Lower leg skin (tissue), 4 donors: ENCODE data around the gene RSBN1L. TPM values are rescaled to one million over a fixed set of nuclear protein-coding genes. Genes with fewer than 3 reads are reported as not detected.

Experiments
- DNase-seq, 2 donors: peaks; one replicate each; pipeline ENCODE4 v3.0.0-alpha.2; 2019; ENCODE audit warnings: low spot score in 2 of 2
- H3K4me3 ChIP-seq: fragments of 200-600 bp; sonication (generic); 2 replicates; pipeline ENCODE4 v1.5.1; 2017; ENCODE audit warnings: mild to moderate bottlenecking, low read depth; ENCODE audit not compliant: poor library complexity, severe bottlenecking
- CTCF ChIP-seq, 3 donors: fragments of 450-650 bp; IDR thresholded peaks; one replicate each; pipeline ENCODE4 v1.5.1; 2016; ENCODE audit warnings: antibody characterized with exemption in 3 of 3, mild to moderate bottlenecking in 3 of 3, moderate library complexity in 2 of 3
- POLR2A ChIP-seq, 2 donors: fragments of 450-650 bp; IDR thresholded peaks; one replicate each; pipeline ENCODE4 v1.6.1; 2016 to 2017; ENCODE audit warnings: antibody characterized with exemption in 2 of 2, mild to moderate bottlenecking in 1 of 2, moderate library complexity in 1 of 2
- WGBS, 2 donors: methylation state at CpG; one replicate each; pipeline ENCODE4 v1.1.5; 2018; 5-methylcytosine and 5-hydroxymethylcytosine counted together
- intact Hi-C: fragments of 100-400 bp; cut with DNase I; formaldehyde crosslinking; loops from one replicate; pipeline ENCODE4 v1.15.0; 2023; ENCODE audit warnings: low total_unique reads
- total RNA-seq, 4 donors: library from RNA; depleted of rRNA; stranded (reverse); fragments of >200 nt; gene quantifications; one replicate each; pipeline ENCODE4 v1.1.0, GENCODE V29; 2016

Gene RSBN1L
- total RNA-seq, 4 donors from 2014 or later, result 17.3 to 34.8 (median 25.7) TPM

GRCh38 chr7:77679608-77680007 is 16.7 kb upstream of the RSBN1L start:
- TF ChIP-seq POLR2A (IDR thresholded peaks at IDR 0.05) (no peak), CTCF (IDR thresholded peaks at IDR 0.05) (no peak)
- intact Hi-C loops, result no loop called here
- H3K4me3 ChIP-seq, result no peak overlapping the region

GRCh38 chr7:77680266-77680665 is 16.0 kb upstream of the RSBN1L start:
- TF ChIP-seq CTCF (IDR thresholded peaks at IDR 0.05), result no peak
- no peak for TF ChIP-seq POLR2A (IDR thresholded peaks at IDR 0.05)
- intact Hi-C loops, result no loop called here
- no peak for DNase-seq
- H3K4me3 ChIP-seq, result no peak overlapping the region
- WGBS, 2 donors, result 97 to 98% methylated on average over 7 of the region's 7 CpGs

More at GRCh38 chr7:77679608-77680007, 16.7 kb upstream of the RSBN1L start:
- DNase-seq, result no peak

- intact Hi-C loops, result no loop called here
These were observed 12.2 kb upstream of the RSBN1L start for GRCh38 chr7:77684030-77684429.

GRCh38 chr7:77685233-77685632 is 11.0 kb upstream of the RSBN1L start:
- 52 to 56% methylated on average over 5 of the region's 5 CpGs for WGBS, 2 donors
- no peak for TF ChIP-seq POLR2A (IDR thresholded peaks at IDR 0.05)
- H3K4me3 ChIP-seq, result no peak overlapping the region
- intact Hi-C loops, result no loop called here
- DNase-seq, result peak in 1 of 2 donors; percentile 39

More at GRCh38 chr7:77684030-77684429, 12.2 kb upstream of the RSBN1L start:
- peak; percentile 66 to 89 for DNase-seq
- no peak overlapping the region for H3K4me3 ChIP-seq
- WGBS, 2 donors, result 25 to 26% methylated on average over 9 of the region's 9 CpGs
- no peak for TF ChIP-seq CTCF (IDR thresholded peaks at IDR 0.05)

GRCh38 chr7:77687100-77687746 is 9.0 kb upstream of the RSBN1L start:
- no peak for DNase-seq
- TF ChIP-seq CTCF (IDR thresholded peaks at IDR 0.05) (no peak), POLR2A (IDR thresholded peaks at IDR 0.05) (no peak)
- intact Hi-C loops, result no loop called here
- 83 to 90% methylated on average over 1 of the region's 1 CpG for WGBS, 2 donors
- no peak overlapping the region for H3K4me3 ChIP-seq

- 93 to 95% methylated on average over 1 of the region's 1 CpG for WGBS, 2 donors
- no peak overlapping the region for H3K4me3 ChIP-seq
- no peak for TF ChIP-seq POLR2A (IDR thresholded peaks at IDR 0.05)
- intact Hi-C loops, result no loop called here
- no peak for DNase-seq
These were observed 8.5 kb upstream of the RSBN1L start for GRCh38 chr7:77687747-77688144.

- DNase-seq, result no peak
- 84 to 85% methylated on average over 8 of the region's 8 CpGs for WGBS, 2 donors
- intact Hi-C loops, result no loop called here
- no peak for TF ChIP-seq POLR2A (IDR thresholded peaks at IDR 0.05)
- no peak for TF ChIP-seq CTCF (IDR thresholded peaks at IDR 0.05)
- H3K4me3 ChIP-seq, result no peak overlapping the region
These were observed 6.0 kb upstream of the RSBN1L start for GRCh38 chr7:77690289-77690688.
